Measurements from ENCODE around the gene DLG5.
A peak's percentile ranks its signal among the peaks of the same experiment; 100 is the strongest.

The DLG5 gene

DNA sequence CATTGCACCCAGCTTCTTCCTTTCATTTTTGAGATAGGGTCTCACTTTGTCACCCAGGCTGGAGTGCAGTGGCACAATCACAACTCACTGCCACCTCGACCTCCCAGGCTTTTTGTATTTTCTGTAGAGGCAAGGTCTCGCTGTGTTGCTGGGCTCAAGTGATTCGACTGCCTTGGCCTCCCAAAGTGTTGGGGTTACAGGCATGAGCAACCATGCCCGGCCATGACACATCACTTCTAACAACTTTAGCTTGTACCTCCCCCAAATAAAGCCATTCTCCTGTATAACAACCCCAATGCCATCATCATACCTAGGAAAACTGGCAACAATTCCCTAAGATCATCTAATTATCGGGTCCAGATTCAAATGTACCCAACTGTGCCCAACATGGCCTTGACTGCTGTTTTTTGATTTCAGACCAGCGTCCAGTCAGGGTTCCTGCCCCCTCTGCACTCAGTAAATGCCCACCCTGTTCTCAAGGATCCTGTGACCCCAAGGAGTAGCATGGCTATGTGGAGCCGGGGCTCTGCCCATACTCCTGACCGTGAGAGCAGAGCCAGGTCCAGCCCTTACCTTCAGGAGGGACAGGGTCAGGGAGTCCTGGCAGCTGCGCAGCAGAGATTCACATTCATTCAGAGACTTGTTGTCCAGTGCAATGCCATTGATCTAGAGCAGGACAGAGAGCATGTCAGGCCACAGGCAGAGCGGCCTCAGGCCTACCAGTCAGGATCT is 102.6 kb downstream of the DLG5 start:
- DNase-seq (ENCODE audit: low read depth in 1 of 2, low spot score in 1 of 2): no peak

GRCh38 chr10:77821551-77821950 is 105.0 kb downstream of the DLG5 start:
- no peak for DNase-seq (ENCODE audit: low read depth in 1 of 2, low spot score in 1 of 2)

GRCh38 chr10:77821036-77821435 is 105.5 kb downstream of the DLG5 start:
- no peak for DNase-seq (ENCODE audit: low read depth in 1 of 2, low spot score in 1 of 2)

DNA sequence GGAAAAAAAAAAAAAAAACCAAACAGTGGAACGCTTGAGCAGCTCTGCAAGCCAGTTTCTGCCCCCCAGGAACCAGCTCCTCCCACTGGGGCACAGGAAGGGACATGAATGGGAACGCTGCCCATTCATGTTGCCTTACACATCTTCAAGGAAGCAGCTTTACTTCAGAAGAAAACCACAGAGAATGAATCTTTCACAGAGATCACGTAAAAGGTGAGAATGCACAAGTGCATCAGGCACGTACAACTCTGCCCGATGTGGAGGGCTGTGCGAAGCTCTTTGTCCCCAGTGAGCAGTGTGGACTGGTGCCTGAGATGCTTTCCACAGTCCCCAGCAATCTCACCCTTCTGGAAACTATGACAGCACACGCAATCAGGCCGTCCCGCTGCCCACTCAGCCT is 106.2 kb downstream of the DLG5 start:
- DNase-seq (ENCODE audit: low read depth in 1 of 2, low spot score in 1 of 2): no peak

GRCh38 chr10:77819210-77820112 is 107.1 kb downstream of the DLG5 start:
- DNase-seq (ENCODE audit: low read depth in 1 of 2, low spot score in 1 of 2): no peak

DNA sequence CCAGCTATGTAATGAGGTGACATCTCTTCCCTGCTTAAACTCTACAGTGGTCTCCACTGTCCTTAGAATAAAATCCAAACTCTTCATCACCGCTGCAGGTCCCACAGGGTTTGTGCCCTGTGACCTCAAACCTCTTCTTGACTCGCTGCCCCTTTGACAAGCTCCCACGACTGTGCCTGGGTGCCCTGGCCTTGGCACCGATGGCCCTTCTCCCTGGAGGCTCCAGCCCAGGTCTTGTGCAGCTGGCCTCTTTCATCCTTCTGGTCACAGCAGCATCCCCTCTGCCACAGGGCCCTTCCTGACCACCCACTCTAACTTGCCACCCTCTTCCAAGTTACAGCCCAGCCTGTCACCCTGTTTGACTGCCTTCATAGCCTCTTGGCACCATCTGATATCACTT is 108.2 kb downstream of the DLG5 start:
- DNase-seq (ENCODE audit: low read depth in 1 of 2, low spot score in 1 of 2): no peak

DNA sequence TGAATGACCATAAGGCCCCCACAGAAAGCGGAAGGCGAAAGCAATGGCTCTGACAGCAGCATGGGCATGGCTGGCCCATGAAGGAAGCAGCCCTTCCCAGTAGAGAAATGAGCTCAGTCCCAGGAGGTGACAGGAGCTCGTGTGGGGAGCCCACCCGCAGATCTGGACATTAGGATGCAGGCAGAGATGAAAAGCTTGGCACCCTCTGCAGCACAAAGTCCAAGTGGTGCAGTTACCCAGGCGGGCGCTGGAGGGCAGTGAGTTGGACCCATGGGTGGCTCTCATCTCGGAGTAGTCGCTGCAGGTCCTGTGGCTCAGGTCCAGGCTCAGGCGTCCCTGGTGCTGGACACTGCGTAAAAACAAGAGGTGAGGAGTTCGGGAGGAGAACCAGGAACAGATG is 109.0 kb downstream of the DLG5 start:
- DNase-seq (ENCODE audit: low read depth in 1 of 2, low spot score in 1 of 2): no peak

GRCh38 chr10:77816311-77816710 is 110.2 kb downstream of the DLG5 start:
- no peak for DNase-seq (ENCODE audit: low read depth in 1 of 2, low spot score in 1 of 2)

- no peak for DNase-seq (ENCODE audit: low read depth in 1 of 2, low spot score in 1 of 2)
Observed at GRCh38 chr10:77812741-77813140, 113.8 kb downstream of the DLG5 start.

DNA sequence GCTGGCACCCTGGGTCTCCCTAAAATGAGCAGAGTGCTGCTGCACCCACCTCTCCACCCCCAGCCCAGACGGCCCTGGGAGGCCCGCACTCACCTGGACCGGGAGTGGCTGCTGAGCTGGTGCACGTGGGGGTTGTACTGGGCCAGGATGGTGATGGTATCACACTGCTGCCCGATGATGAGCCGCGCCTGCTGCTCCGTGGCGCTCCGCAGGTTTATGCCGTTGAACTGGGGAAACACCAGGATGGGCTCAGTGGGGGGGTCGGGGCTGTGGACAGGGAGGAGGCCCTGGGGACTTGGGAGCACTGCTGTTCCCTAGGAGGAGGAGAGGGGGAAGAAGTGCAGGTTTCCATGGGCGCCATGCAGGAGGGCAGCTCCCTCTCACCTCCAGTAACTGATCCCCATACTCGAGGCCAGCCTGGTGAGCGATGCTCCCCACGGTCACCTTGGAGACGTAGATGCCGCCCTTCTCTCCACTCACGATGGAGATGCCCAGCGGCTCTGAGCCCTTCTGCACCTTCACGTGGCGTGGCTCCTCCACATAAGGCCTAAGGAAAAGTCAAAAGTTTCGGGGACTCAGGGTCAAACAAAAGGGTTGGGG is 114.6 kb downstream of the DLG5 start:
- DNase-seq (ENCODE audit: low read depth in 1 of 2, low spot score in 1 of 2): no peak

- no peak for DNase-seq (ENCODE audit: low read depth in 1 of 2, low spot score in 1 of 2)
Observed at GRCh38 chr10:77810446-77811335, 115.9 kb downstream of the DLG5 start.

- no peak for DNase-seq (ENCODE audit: low read depth in 1 of 2, low spot score in 1 of 2)
Observed at GRCh38 chr10:77809336-77809735, 117.2 kb downstream of the DLG5 start.

DNA sequence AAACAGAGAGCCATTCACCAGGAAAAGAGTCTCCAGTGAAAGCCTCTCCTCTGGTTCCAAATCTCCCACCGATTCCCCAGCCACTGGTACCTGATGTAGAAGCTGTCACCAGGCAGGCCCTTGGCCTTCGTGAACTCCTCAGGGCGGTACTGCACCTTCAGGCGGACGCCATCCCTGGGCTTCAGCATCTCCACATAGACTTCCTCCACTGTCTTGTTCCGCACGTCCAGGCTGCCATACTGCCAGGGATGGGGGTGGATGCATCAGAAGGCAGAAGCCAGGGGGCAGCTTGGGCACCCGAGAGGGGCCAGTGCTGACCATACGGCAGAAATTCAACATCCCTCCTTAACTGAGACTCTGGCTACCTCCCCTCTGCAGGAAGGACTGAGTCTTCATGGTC is 118.8 kb downstream of the DLG5 start:
- DNase-seq (ENCODE audit: low read depth in 1 of 2, low spot score in 1 of 2): no peak

DNA sequence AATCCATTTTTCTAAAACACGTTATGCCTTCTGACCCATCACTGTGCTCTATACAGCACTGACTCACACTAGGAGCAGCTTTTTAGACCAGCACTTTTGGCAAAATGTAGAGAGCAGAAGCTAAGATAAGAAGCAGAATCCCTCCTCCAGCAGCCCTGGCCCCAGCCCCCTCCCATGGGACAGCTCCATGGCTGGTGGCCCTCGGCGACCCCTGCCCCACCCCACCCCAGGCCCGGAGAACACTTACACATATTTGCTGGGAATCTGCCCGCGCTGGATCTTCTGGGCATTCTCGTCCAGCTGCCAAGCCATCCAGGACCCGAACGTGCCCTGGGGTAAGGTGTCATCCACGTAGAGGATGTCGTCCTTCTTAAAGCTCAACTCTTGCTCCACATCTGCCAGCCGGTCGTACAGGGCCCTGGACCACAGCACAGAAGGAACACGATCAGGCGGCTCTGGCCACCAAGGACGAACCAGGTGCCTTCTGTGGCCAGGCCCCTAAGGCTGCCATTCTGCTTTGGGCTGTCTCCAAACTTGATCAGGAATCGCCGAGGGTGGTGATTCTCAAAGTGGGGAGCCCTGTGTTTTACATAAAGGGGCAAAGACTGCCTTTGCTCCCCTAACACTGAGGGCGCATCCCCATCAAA is 119.9 kb downstream of the DLG5 start:
- DNase-seq (ENCODE audit: low read depth in 1 of 2, low spot score in 1 of 2): no peak

DNA sequence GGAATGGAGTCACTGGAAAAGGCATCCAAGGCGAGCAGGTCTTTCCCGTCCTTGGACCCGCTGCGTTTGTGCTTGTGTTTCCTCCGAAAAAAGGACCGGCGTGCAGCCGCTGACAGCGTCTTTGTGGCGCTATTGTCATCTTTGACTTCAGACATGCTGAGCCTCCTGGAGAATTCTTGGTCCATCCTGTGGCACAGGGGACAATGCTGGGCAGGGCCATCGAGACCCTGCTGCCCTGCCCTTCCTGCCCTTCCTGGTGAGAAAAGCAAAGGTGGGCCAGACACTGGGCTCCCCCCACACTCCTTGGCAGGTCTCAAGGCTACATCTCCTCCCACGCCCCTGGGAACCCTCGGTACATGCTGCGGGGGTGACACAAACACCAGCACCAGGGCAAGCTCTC is 120.9 kb downstream of the DLG5 start:
- no peak for DNase-seq (ENCODE audit: low read depth in 1 of 2, low spot score in 1 of 2)

DNA sequence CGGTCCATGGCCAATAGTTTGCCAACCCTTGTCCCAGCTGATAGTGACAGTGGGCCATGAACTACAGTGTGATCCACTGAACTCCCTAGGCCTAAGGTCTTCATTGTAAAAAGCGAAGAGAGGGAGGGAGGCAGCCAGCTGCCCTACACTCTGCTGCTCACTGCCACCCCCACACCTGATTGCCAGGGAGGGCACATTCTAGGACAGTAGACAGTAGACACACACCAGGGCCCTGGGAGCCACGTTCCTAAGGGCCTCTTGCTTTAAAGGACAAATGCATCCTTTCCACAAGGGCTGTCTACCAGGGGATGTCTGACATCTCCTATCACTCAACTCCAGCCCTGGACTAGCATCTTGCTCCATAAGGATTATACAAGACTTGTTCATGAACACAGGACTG is 122.2 kb downstream of the DLG5 start:
- no peak for DNase-seq (ENCODE audit: low read depth in 1 of 2, low spot score in 1 of 2)

- peak in 1 of 2 donors; percentile 17 for DNase-seq (ENCODE audit: low read depth in 1 of 2, low spot score in 1 of 2)
Observed at GRCh38 chr10:77801474-77802161, 124.9 kb downstream of the DLG5 start.

DNA sequence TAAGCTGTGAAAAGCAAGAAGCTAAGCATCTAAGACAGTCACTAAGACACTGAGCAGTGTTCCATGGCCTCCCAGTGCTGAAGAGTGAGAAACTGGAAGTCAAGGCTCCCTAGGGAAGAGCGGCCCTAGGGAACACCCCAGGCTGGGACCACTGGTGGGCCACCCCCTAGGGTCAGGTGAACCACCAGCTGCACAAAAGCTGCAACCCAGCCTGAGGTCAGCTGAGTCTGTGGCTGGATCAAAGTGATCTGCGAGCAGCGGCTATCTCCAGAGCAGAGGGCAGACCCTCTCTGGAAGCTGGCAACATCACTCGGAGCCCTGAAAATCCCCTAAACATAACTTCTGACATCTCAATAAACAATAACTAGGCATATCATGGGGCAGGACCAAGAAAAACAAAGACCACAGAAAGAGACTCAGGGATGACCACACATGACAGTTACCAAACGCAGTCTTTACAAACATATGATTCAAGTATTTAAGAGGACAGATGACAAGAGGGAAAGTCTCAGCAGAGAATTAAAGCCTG is 125.8 kb downstream of the DLG5 start:
- DNase-seq (ENCODE audit: low read depth in 1 of 2, low spot score in 1 of 2): no peak

- DNase-seq (ENCODE audit: low read depth in 1 of 2, low spot score in 1 of 2): no peak
Observed at GRCh38 chr10:77800320-77800719, 126.2 kb downstream of the DLG5 start.

GRCh38 chr10:77799352-77799751 is 127.2 kb downstream of the DLG5 start:
- DNase-seq (ENCODE audit: low read depth in 1 of 2, low spot score in 1 of 2): no peak
